A549 (cell line): ENCODE measurements around the gene TSSC4. TPM values are rescaled to one million over a fixed set of nuclear protein-coding genes. Genes with fewer than 3 reads are reported as not detected.
"Not testable (repeated sequence)": the region's sequence is repeated elsewhere in the genome, so short reads cannot be mapped to it uniquely, and the experiment has no call there.

Experiments
- ATAC-seq, 2 experiments: fragments of 200-7000 bp in 1 of 2; fragments of >200 bp in 1 of 2; cut with Nextera tagmentation in 1 of 2; cut with Tn5 transposase in 1 of 2; 3 replicates each; pipeline versions ENCODE4 v1.8.0 to v1.9.1; 2018 to 2020; ENCODE audit warnings: mild to moderate bottlenecking in 1 of 2, moderate library complexity in 1 of 2
- CTCF ChIA-PET: fragments of 300-600 bp; sonication (Branson Sonifier 250); formaldehyde crosslinking; extraction: SDS; loops from one replicate; lab custom pipeline; 2021; ENCODE audit warnings: antibody characterized with exemption, inconsistent platforms; lab: Yijun Ruan, JAX
- POLR2A ChIA-PET: fragments of 350-600 bp; formaldehyde crosslinking; extraction: SDS; loops from one replicate; lab custom pipeline; 2021; ENCODE audit warnings: antibody characterized with exemption, inconsistent platforms; lab: Yijun Ruan, JAX
- DNase-seq, 2 experiments: peaks; one replicate each; pipeline versions ENCODE4 v3.0.0 to v3.0.0-alpha.2; 2011 to 2016; ENCODE audit warnings: low read depth in 1 of 2, low spot score in 1 of 2
- FAIRE-seq: peaks from 2 replicates; lab custom pipeline; 2011; peaks lifted over from hg19 to GRCh38; lab: Jason Lieb, UNC
- H3K27ac ChIP-seq, 2 experiments: fragments of >200 bp; sonication (Bioruptor Twin); formaldehyde crosslinking; 3 replicates each; pipeline ENCODE4 v1.5.1; 2016 to 2017
- H3K4me1 ChIP-seq: fragments of >200 bp; sonication (Bioruptor Twin); formaldehyde crosslinking; 3 replicates; pipeline ENCODE4 v1.6.1; 2016
- H3K4me2 ChIP-seq: fragments of >200 bp; sonication (Bioruptor Twin); formaldehyde crosslinking; 3 replicates; pipeline ENCODE4 v1.6.1; 2016
- H3K4me3 ChIP-seq: fragments of >200 bp; sonication (Bioruptor Twin); formaldehyde crosslinking; 3 replicates; pipeline ENCODE4 v1.5.1; 2016
- H3K9me3 ChIP-seq: fragments of >200 bp; sonication (Bioruptor Twin); formaldehyde crosslinking; 3 replicates; pipeline ENCODE4 v1.6.1; 2016
- CEBPB ChIP-seq, 2 experiments: fragments of >200 bp in 1 of 2; sonication (Bioruptor Twin) in 1 of 2; formaldehyde crosslinking in 1 of 2; IDR thresholded peaks; 2 replicates each; pipeline ENCODE4 v1.6.1; 2012 to 2016
- CHD2 ChIP-seq: fragments of 150-350 bp; IDR thresholded peaks from 2 replicates; pipeline ENCODE4 v1.6.1; 2014; ENCODE audit warnings: low read length; ENCODE audit not compliant: partially characterized antibody
- EHMT2 ChIP-seq: fragments of 200-600 bp; sonication (generic); IDR thresholded peaks from 2 replicates; pipeline ENCODE4 v1.6.1; 2016; ENCODE audit warnings: antibody characterized with exemption, low read depth, mild to moderate bottlenecking, moderate library complexity
- EP300 ChIP-seq, 2 experiments: fragments of >200 bp; sonication (Bioruptor Twin); formaldehyde crosslinking; IDR thresholded peaks; 2 replicates in 1 of 2; 3 replicates in 1 of 2; pipeline ENCODE4 v1.6.1; 2016 to 2017
- FOSL2 ChIP-seq, 2 experiments: fragments of 450-650 bp in 1 of 2; fragments of >200 bp in 1 of 2; sonication (Bioruptor Twin) in 1 of 2; formaldehyde crosslinking; IDR thresholded peaks; 2 replicates each; pipeline versions ENCODE4 v1.5.0 to v1.6.1; 2016 to 2020; ENCODE audit warnings: mild to moderate bottlenecking in 1 of 2, moderate library complexity in 1 of 2
- FOXS1 ChIP-seq: fragments of 250-450 bp; sonication (Bioruptor Pico); IDR thresholded peaks from 2 replicates; pipeline ENCODE4 v1.5.0; 2020; ENCODE audit warnings: mild to moderate bottlenecking, moderate library complexity
- JUN ChIP-seq, 2 experiments: fragments of >200 bp; sonication (Bioruptor Twin); formaldehyde crosslinking; IDR thresholded peaks; 2 replicates in 1 of 2; 3 replicates in 1 of 2; pipeline ENCODE4 v1.6.1; 2016 to 2017
- MAFK ChIP-seq: fragments of 450-650 bp; IDR thresholded peaks from 2 replicates; pipeline ENCODE4 v1.6.1; 2014; ENCODE audit not compliant: partially characterized antibody
- MAZ ChIP-seq: fragments of 150-350 bp; IDR thresholded peaks from 2 replicates; pipeline ENCODE4 v1.6.1; 2014; ENCODE audit warnings: antibody characterized with exemption, low read depth, low read length, borderline replicate concordance
- MYC ChIP-seq: IDR thresholded peaks from 2 replicates; pipeline ENCODE4 v1.6.1; 2012; ENCODE audit warnings: mild to moderate bottlenecking, inconsistent platforms, low read length, improper control_type of control experiment, borderline replicate concordance
- NFE2L2 ChIP-seq: fragments of 150-350 bp; conservative IDR thresholded peaks from 2 replicates; pipeline ENCODE4 v1.6.1; 2014; ENCODE audit warnings: low read length
- NPAS2 ChIP-seq: fragments of 250-450 bp; sonication (Bioruptor Pico); IDR thresholded peaks from 2 replicates; pipeline ENCODE4 v1.8.0; 2022; ENCODE audit warnings: mild to moderate bottlenecking, moderate library complexity, borderline replicate concordance
- POLR2A ChIP-seq: IDR thresholded peaks from 2 replicates; pipeline ENCODE4 v1.6.1; 2012; ENCODE audit warnings: mild to moderate bottlenecking, low read length
- RAD21 ChIP-seq, 2 experiments: fragments of >200 bp in 1 of 2; sonication (Bioruptor Twin) in 1 of 2; formaldehyde crosslinking in 1 of 2; IDR thresholded peaks in 1 of 2; conservative IDR thresholded peaks in 1 of 2; 2 replicates in 1 of 2; 3 replicates in 1 of 2; pipeline ENCODE4 v1.6.1; 2012 to 2018; ENCODE audit warnings: inconsistent platforms in 1 of 2
- RFX5 ChIP-seq: fragments of 450-650 bp; IDR thresholded peaks from 2 replicates; pipeline ENCODE4 v1.7.1; 2014; ENCODE audit warnings: antibody characterized with exemption, mild to moderate bottlenecking, moderate library complexity
- TFCP2L1 ChIP-seq: fragments of 250-450 bp; sonication (Bioruptor Pico); IDR thresholded peaks from 2 replicates; pipeline ENCODE4 v1.5.0; 2021; ENCODE audit warnings: mild to moderate bottlenecking
- TP53 ChIP-seq: fragments of 250-450 bp; sonication (Bioruptor Pico); IDR thresholded peaks from 2 replicates; pipeline ENCODE4 v1.5.0; 2021; ENCODE audit warnings: mild to moderate bottlenecking, moderate library complexity
- ZC3H11A ChIP-seq: fragments of 450-650 bp; IDR thresholded peaks from 2 replicates; pipeline ENCODE4 v1.6.1; 2014; ENCODE audit warnings: antibody characterized with exemption, mild to moderate bottlenecking
- ZSCAN20 ChIP-seq: fragments of 250-450 bp; sonication (Bioruptor Pico); IDR thresholded peaks from 2 replicates; pipeline ENCODE4 v1.8.0; 2022; ENCODE audit warnings: mild to moderate bottlenecking, moderate library complexity
- WGBS: methylation state at CpG from one replicate; pipeline ENCODE4 v1.1.6; 2017; ENCODE audit errors: missing lambda C conversion rate; 5-methylcytosine and 5-hydroxymethylcytosine counted together
- polyA plus RNA-seq, 4 experiments: library from polyadenylated mRNA; depleted of rRNA in 3 of 4; stranded (reverse); fragments of >200 nt; fragmentation: RNase III in 1 of 4; extraction: RNeasy Plus Mini Kit Qiagen cat#74134 plus additional on column Dnase treatment in 1 of 4; gene quantifications; 2 replicates in 3 of 4; 3 replicates in 1 of 4; pipeline ENCODE4 v1.2.3, GENCODE V29; 2011 to 2017
- TF ChIP-seq, protein P1 (sequence below): fragments of 150-350 bp; IDR thresholded peaks from 2 replicates; pipeline ENCODE4 v1.6.1; 2014; ENCODE audit warnings: low read depth, mild to moderate bottlenecking, low read length

Gene TSSC4
- polyA plus RNA-seq, 2 of the 4 experiments (the other 2 are of a cell fraction) = 21.8 to 45.5 TPM

DNA sequence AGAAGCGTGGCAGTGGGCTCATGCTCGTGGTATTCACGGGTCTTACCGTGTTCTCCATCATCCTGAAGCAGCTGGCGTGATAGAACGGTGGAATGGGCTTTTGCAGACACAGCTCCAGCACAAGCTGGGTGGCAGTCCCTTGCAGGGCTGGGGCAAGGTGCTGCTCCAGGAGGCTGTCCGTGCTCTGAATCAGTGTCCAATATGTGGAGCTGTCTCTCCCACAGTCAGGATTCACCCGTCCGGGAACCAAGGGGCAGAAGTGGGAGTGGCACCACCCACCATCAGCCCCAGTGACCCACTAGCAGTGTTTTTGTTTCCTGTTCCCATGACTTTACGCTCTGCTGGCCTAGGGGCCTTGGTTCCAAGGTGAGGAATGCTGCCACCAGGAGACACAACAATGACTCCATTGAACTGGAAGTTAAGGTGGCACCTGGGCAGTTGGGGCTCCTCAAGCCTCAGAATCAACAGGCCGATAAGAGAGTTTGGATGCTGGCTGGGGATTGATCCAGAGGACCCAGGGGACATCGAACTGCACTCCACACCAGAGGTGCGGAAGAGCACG, 40.4 kb upstream of the TSSC4 start:
- ATAC-seq = no peak

DNA sequence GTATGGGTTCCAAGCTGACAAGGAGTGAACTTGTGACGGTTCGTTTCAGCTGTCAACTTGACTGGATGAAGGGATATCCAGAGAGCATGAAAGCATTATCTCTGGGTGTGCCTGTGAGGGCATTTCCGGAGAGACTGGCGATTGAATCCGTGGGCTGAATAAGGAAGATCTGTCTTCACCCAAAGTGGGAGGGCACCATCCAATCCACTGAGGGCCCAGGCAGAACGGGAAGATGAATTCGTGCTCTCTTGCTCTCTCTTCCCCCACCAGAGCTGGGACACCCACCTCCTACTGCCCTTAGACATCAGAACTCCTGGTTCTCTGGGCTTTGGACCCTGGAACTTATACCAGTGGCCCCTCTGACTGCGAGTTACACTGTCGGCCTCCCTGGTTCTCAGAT, 39.0 kb upstream of the TSSC4 start:
- 26% methylated on average over 9 of the region's 9 CpGs for WGBS
- Histone ChIP-seq H3K4me3 (no peak overlapping the region), H3K9me3 (no peaks in the 10 kb centered on the region), H3K27ac (no peak overlapping the region), H3K4me2 (no peak overlapping the region), H3K4me1 (no peaks in the 10 kb centered on the region)
- CTCF ChIA-PET = interaction anchor here (1.5 kb wide), 1 partner anchor 55 kb away, joined by 4 read pairs; no protein-coding TSS in a partner anchor
- DNase-seq = no peak
- no peak for ATAC-seq
- no peak for TF ChIP-seq NPAS2
- TF ChIP-seq, all 56 proteins: peak for 0
- POLR2A ChIA-PET = no interaction called here
- FAIRE-seq = no peak

More for the DNA sequence above, 40.4 kb upstream of the TSSC4 start:
- CTCF ChIA-PET = no interaction called here
- TF ChIP-seq POLR2A (peak; percentile 16; the same call in 1 of the 2 replicates), FOSL2 (IDR thresholded peaks at IDR 0.05) (no peak), FOSL2 (CRISPR knock-in tag; IDR thresholded peaks at IDR 0.05) (no peak)
- Histone ChIP-seq H3K4me2 (no peak overlapping the region), H3K27ac (no peak overlapping the region), H3K9me3 (no peaks in the 10 kb centered on the region), H3K4me3 (no peak overlapping the region), H3K4me1 (no peaks in the 10 kb centered on the region)
- FAIRE-seq = no peak
- WGBS = 50% methylated on average over 13 of the region's 14 CpGs
- POLR2A ChIA-PET = no interaction called here
- no peak for DNase-seq

DNA sequence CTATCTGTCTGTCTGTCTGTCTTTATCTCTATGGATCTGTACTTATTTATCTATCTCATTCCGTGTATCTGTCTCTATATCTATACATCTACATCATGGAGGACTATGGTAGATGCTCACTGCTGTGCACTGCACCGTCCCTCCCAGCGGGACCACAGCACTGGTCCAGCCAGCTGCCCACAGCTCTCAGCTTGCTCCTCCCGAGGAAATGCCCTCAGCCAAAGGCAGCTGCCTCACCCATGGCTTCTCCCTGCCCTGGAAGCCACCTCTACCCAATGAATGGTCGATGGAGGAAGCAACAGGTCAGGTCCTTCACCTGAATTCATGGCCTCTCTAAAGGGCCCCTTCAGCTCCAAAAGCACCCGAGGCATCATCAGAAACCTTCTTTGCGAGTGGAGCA, 38.1 kb upstream of the TSSC4 start:
- Histone ChIP-seq H3K9me3 (no peaks in the 10 kb centered on the region), H3K27ac (no peak overlapping the region), H3K4me1 (no peaks in the 10 kb centered on the region), H3K4me3 (no peak overlapping the region), H3K4me2 (no peak overlapping the region)
- TF ChIP-seq CHD2 (no peak), CEBPB (IDR thresholded peaks at IDR 0.05) (no peak), EHMT2 (no peak)
- FAIRE-seq (no peak), DNase-seq (no peak), ATAC-seq (no peak)
- WGBS = 52% methylated on average over 6 of the region's 7 CpGs
- CTCF ChIA-PET = interaction anchor here (1.0 kb wide), 1 partner anchor 57 kb away, joined by 4 read pairs; no protein-coding TSS in a partner anchor
- POLR2A ChIA-PET = no interaction called here

DNA sequence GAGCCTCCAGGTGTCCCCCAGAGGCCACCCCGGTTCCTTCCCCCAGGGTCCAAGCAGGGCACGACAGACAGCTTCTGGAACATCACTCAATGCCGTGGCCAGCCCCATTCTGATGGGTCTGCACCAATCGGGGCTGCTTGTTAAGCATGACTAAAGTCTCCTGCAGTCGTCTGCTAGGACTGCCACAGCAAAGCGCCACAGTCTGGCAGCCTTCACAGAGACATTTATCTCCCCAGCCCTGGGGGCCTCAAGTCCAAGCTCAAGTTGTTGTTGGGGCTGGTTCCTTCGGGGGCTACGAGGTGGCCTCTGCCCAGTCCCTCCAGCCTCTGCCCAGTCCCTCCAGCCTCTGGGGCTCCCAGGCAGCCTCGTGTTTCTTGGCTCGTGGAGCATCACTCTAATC, 37.4 kb upstream of the TSSC4 start:
- TF ChIP-seq MAZ (no peak), MYC (no peak), RAD21 (conservative IDR thresholded peaks at IDR 0.05 in 1 of 2, IDR thresholded peaks at IDR 0.05 in 1 of 2) (no peak), NFE2L2 (no peak), EP300 (IDR thresholded peaks at IDR 0.05) (no peak), RFX5 (no peak), POLR2A (no peak), ZC3H11A (no peak)
- POLR2A ChIA-PET = no interaction called here
- Histone ChIP-seq H3K27ac (no peak overlapping the region), H3K9me3 (no peaks in the 10 kb centered on the region), H3K4me2 (no peak overlapping the region), H3K4me3 (no peak overlapping the region), H3K4me1 (no peaks in the 10 kb centered on the region)
- ATAC-seq (no peak), DNase-seq (no peak), FAIRE-seq (no peak)
- 57% methylated on average over 8 of the region's 10 CpGs for WGBS
- CTCF ChIA-PET = interaction anchor here (1.0 kb wide), 1 partner anchor 57 kb away, joined by 3 read pairs; no protein-coding TSS in a partner anchor

DNA sequence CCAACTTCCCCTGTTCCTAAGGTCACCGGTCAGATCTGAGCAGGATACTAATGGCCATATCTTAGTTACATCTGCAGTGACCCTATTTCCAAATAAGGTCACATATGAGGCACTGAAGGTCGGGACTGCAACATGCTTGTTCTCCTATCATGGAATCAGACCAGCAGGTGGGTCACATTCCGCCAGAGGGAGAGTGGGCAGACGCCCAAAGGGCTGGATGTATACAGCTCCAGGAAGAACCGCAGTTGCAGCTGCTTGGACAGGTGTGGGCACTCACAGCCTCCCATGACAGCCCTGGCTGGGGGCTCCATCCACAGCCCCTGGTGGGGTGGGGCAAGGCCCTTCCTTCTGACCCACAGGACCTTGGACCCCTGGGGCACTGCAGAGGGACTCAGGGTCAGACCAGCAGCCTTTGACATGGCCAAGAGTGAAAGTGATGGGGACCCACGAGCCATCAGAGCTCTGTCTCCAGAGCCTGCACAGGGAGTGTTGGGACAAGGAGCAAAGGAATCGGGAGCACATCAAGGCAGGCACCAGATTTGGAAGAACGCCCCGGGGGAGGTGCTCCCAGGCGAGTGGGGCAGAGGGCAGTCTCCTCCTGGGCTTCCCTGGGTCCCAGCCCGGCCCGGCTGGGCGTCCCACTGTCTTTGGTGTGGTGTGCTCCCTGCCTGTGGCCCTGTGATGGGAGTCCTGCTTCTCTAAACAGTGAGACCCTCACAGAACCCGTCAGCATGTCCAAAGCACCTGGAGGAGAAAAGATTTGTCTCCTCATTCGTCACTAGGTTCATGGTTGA, 36.8 kb upstream of the TSSC4 start:
- no peak for TF ChIP-seq TP53 (CRISPR knock-in tag)
- TF ChIP-seq TFCP2L1 = no peak
- TF ChIP-seq ZSCAN20 (CRISPR knock-in tag) = no peak
- TF ChIP-seq MAFK = no peak
- TF ChIP-seq, protein P1, sequence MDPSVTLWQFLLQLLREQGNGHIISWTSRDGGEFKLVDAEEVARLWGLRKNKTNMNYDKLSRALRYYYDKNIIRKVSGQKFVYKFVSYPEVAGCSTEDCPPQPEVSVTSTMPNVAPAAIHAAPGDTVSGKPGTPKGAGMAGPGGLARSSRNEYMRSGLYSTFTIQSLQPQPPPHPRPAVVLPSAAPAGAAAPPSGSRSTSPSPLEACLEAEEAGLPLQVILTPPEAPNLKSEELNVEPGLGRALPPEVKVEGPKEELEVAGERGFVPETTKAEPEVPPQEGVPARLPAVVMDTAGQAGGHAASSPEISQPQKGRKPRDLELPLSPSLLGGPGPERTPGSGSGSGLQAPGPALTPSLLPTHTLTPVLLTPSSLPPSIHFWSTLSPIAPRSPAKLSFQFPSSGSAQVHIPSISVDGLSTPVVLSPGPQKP = no peak
- no peak for TF ChIP-seq JUN (IDR thresholded peaks at IDR 0.05)
- TF ChIP-seq FOXS1 (CRISPR knock-in tag) = no peak
- FAIRE-seq (no peak), DNase-seq (no peak), ATAC-seq (no peak)
- Histone ChIP-seq H3K4me1 (no peaks in the 10 kb centered on the region), H3K4me2 (no peak overlapping the region), H3K4me3 (no peak overlapping the region), H3K27ac (no peak overlapping the region), H3K9me3 (no peaks in the 10 kb centered on the region)
- POLR2A ChIA-PET = no interaction called here
- WGBS = 58% methylated on average over 14 of the region's 15 CpGs
- CTCF ChIA-PET = interaction anchor here (1.0 kb wide), 1 partner anchor 58 kb away, joined by 3 read pairs; no protein-coding TSS in a partner anchor

DNA sequence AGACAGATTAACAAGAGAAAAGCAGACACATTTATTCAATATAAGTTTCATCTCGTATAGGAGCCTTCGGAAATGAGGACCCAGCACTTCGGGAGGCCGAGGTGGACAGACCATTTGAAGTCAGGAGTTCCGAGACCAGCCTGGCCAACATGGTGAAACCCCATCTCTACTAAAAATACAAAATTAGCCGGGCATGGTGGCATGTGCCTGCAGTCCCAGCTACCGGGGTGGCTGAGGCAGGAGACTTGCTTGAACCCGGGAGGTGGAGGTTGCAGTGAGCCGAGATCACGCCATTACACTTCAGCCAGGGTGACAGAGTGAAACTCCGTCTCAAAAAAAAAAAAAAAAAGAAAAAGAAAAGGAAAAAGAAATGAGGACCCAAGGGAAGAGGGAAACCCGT, 36.2 kb upstream of the TSSC4 start:
- CTCF ChIA-PET = interaction anchor here (0.9 kb wide), 1 partner anchor 59 kb away, joined by 3 read pairs; no protein-coding TSS in a partner anchor
- ATAC-seq, FAIRE-seq, H3K4me3 ChIP-seq, H3K4me2 ChIP-seq, DNase-seq, POLR2A ChIA-PET, H3K27ac ChIP-seq, H3K9me3 ChIP-seq, H3K4me1 ChIP-seq: not testable (repeated sequence)
- WGBS = 61% methylated on average over 8 of the region's 12 CpGs
